Measurements from ENCODE around the gene MTG1.

Gene MTG1

DNA sequence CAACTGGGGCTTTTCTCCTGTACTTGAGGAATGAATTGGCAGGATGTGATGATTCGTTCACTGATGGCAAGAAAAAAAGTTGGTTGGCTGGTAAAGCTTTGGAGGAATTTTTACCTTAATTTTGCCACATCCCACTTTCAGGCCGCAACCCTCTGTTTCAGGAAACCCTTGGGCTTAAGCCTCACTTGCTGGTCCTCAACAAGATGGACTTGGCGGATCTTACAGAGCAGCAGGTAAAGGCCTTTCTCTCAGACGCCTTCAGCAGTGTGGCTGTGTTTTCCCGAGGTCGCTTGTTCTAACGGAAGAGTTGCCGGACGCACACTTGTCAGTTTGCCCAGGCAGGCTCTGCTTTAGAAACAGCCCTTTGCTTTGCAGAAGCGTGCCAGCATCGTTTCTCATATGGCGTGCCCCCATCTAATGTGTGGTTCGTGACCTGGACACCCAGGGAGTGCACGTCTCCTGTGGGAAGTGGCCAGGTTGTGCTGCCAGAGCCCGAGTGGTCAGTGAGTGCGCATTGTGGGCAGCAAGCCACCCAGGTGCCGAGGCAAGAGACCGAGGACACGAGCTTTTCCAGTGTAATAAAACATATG is 2.2 kb downstream of the MTG1 start:
- no peak for DNase-seq (ENCODE audit: low read depth in 1 of 2, low spot score in 1 of 2)
- Histone ChIP-seq H3K27ac (replicated peaks) (no peak overlapping the region), H3K4me3 (replicated peaks; ENCODE audit: insufficient read depth, low read length) (no peak overlapping the region), H3K27me3 (ENCODE audit: insufficient read depth, poor library complexity, severe bottlenecking) (no peaks in the 10 kb centered on the region)
- TF ChIP-seq POLR2AphosphoS5 (IDR thresholded peaks at IDR 0.05; ENCODE audit: low read depth), result peak; percentile 30; the same call in 1 of the 2 replicates
- no peak for TF ChIP-seq GABPA (IDR thresholded peaks at IDR 0.05; ENCODE audit: low read depth)
- TF ChIP-seq, protein P1, sequence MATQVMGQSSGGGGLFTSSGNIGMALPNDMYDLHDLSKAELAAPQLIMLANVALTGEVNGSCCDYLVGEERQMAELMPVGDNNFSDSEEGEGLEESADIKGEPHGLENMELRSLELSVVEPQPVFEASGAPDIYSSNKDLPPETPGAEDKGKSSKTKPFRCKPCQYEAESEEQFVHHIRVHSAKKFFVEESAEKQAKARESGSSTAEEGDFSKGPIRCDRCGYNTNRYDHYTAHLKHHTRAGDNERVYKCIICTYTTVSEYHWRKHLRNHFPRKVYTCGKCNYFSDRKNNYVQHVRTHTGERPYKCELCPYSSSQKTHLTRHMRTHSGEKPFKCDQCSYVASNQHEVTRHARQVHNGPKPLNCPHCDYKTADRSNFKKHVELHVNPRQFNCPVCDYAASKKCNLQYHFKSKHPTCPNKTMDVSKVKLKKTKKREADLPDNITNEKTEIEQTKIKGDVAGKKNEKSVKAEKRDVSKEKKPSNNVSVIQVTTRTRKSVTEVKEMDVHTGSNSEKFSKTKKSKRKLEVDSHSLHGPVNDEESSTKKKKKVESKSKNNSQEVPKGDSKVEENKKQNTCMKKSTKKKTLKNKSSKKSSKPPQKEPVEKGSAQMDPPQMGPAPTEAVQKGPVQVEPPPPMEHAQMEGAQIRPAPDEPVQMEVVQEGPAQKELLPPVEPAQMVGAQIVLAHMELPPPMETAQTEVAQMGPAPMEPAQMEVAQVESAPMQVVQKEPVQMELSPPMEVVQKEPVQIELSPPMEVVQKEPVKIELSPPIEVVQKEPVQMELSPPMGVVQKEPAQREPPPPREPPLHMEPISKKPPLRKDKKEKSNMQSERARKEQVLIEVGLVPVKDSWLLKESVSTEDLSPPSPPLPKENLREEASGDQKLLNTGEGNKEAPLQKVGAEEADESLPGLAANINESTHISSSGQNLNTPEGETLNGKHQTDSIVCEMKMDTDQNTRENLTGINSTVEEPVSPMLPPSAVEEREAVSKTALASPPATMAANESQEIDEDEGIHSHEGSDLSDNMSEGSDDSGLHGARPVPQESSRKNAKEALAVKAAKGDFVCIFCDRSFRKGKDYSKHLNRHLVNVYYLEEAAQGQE (IDR thresholded peaks at IDR 0.05; ENCODE audit: insufficient replicate concordance, low read depth), result no peak

DNA sequence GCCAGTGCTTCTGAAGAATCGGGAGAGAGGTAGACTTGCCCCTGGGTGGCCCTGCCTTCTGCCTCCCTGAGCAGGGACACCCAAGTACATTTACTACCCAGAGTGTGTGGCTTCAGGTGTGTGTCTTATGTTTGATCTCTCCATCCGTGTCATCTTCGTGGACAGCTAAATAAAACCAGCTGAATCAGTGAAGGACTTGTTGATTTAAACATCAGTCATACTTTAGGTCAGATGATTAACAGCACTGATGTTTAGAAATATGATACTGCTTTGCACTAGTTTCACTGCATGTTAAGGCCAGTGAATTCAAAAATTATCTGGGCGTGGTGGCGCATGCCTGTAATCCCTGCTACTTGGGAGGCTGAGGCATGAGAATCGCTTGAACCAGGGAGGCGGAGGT is 4.0 kb downstream of the MTG1 start:
- DNase-seq (ENCODE audit: low read depth in 1 of 2, low spot score in 1 of 2), result no peak
- no peak overlapping the region for H3K27ac ChIP-seq (replicated peaks)
- no peak for TF ChIP-seq GABPA (IDR thresholded peaks at IDR 0.05; ENCODE audit: low read depth)
- H3K27me3 ChIP-seq (ENCODE audit: insufficient read depth, poor library complexity, severe bottlenecking), result no peaks in the 10 kb centered on the region
- no peak overlapping the region for H3K4me3 ChIP-seq (replicated peaks; ENCODE audit: insufficient read depth, low read length)

DNA sequence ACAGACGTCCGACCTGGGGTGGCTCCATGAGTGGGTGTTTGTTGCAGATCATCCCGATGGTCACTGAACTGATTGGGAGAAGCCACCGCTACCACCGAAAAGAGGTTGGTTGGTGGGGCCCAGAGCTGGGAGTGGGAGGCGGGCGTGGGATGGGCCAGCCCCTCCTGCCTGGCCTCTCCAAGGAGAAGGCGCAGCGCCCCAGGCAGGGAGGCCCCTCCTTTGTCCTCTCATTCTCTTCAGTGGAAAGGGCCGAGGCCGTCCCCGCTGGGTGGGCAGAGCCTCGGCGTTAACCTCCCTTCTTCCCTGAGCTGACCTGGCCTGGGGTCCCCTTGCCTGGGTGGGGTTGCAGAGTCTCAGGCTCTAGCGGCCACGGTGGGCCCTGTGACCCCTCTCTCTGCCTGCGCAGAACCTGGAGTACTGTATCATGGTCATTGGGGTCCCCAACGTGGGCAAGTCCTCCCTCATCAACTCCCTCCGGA is 5.2 kb downstream of the MTG1 start:
- no peak for DNase-seq (ENCODE audit: low read depth in 1 of 2, low spot score in 1 of 2)
- TF ChIP-seq, protein P1 (IDR thresholded peaks at IDR 0.05; ENCODE audit: insufficient replicate concordance, low read depth), result no peak
- TF ChIP-seq GABPA (IDR thresholded peaks at IDR 0.05; ENCODE audit: low read depth), result no peak
- TF ChIP-seq, protein P2, sequence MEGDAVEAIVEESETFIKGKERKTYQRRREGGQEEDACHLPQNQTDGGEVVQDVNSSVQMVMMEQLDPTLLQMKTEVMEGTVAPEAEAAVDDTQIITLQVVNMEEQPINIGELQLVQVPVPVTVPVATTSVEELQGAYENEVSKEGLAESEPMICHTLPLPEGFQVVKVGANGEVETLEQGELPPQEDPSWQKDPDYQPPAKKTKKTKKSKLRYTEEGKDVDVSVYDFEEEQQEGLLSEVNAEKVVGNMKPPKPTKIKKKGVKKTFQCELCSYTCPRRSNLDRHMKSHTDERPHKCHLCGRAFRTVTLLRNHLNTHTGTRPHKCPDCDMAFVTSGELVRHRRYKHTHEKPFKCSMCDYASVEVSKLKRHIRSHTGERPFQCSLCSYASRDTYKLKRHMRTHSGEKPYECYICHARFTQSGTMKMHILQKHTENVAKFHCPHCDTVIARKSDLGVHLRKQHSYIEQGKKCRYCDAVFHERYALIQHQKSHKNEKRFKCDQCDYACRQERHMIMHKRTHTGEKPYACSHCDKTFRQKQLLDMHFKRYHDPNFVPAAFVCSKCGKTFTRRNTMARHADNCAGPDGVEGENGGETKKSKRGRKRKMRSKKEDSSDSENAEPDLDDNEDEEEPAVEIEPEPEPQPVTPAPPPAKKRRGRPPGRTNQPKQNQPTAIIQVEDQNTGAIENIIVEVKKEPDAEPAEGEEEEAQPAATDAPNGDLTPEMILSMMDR (IDR thresholded peaks at IDR 0.05; ENCODE audit: insufficient read depth, low read length), result no peak
- no peak for TF ChIP-seq SPI1 (IDR thresholded peaks at IDR 0.05; ENCODE audit: borderline replicate concordance, low read depth)
- TF ChIP-seq POLR2AphosphoS5 (IDR thresholded peaks at IDR 0.05; ENCODE audit: low read depth), result no peak
- Histone ChIP-seq H3K4me3 (replicated peaks; ENCODE audit: insufficient read depth, low read length) (no peak overlapping the region), H3K27me3 (ENCODE audit: insufficient read depth, poor library complexity, severe bottlenecking) (no peaks in the 10 kb centered on the region), H3K27ac (replicated peaks) (no peak overlapping the region)

DNA sequence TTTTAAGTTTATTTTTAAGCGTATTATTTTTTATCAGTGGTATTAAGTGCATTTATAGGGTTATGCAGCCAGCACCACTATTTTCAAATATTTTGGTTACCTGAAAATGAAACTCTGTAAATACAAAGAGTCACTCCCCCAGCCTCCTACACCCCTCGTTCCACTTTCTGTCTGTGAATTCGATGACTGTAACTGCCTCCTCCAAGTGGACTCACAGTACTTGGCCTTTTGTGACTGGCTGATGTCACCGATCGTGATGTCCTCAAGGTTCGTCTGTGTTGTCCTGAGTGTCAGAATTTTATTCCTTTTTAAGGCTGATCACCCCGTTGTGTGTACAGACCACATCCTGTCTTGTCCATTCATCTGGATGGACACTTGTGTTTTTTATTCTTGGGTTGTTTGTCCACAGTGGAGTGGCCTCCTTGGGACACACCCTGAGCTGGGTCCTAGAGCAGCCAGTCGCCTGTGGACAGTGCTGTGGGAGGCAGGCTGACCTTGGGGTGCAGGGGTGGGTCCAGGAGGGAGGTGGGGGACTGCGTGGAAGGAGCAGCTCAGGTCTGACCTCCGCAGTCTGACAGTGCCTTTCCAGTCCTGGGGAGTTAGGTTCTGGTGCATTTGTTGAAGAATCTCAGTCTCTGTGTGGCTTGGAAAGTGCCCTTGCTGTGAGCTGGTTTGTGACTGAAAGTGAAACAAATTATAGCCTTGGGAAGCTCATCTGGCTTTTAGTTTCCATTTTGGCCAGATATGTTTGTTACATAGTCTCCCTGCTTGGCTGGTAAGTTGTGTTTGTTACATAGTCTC is 6.9 kb downstream of the MTG1 start:
- no peak for DNase-seq (ENCODE audit: low read depth in 1 of 2, low spot score in 1 of 2)
- no peak for TF ChIP-seq GABPA (IDR thresholded peaks at IDR 0.05; ENCODE audit: low read depth)
- no peak for TF ChIP-seq POLR2AphosphoS5 (IDR thresholded peaks at IDR 0.05; ENCODE audit: low read depth)
- H3K27ac ChIP-seq (replicated peaks), result no peak overlapping the region
- no peak overlapping the region for H3K4me3 ChIP-seq (replicated peaks; ENCODE audit: insufficient read depth, low read length)
- H3K27me3 ChIP-seq (ENCODE audit: insufficient read depth, poor library complexity, severe bottlenecking), result no peaks in the 10 kb centered on the region

DNA sequence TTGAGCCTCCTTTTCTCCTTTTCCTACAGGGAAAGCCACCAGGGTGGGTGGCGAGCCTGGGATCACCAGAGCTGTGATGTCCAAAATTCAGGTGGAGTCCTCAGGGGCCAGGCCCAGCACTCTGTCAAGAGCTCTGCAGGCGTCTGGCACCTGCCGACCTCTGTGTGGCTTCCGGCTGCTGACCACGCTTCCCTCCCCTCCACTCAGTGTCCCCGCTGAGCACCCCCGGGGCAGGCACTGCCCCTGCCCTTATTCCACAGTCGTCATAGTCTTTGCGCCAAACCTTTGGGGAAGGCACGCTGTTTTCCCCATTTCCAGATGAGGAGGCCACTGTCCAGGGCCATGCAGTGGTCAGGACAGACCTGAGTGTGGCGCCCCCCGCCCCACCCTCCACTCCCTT is 7.5 kb downstream of the MTG1 start:
- Histone ChIP-seq H3K4me3 (replicated peaks; ENCODE audit: insufficient read depth, low read length) (no peak overlapping the region), H3K27me3 (ENCODE audit: insufficient read depth, poor library complexity, severe bottlenecking) (no peaks in the 10 kb centered on the region), H3K27ac (replicated peaks) (no peak overlapping the region)
- no peak for DNase-seq (ENCODE audit: low read depth in 1 of 2, low spot score in 1 of 2)
- no peak for TF ChIP-seq GABPA (IDR thresholded peaks at IDR 0.05; ENCODE audit: low read depth)
- TF ChIP-seq, protein P2 (IDR thresholded peaks at IDR 0.05; ENCODE audit: insufficient read depth, low read length), result no peak
- TF ChIP-seq POLR2AphosphoS5 (IDR thresholded peaks at IDR 0.05; ENCODE audit: low read depth), result no peak
- TF ChIP-seq SPI1 (IDR thresholded peaks at IDR 0.05; ENCODE audit: borderline replicate concordance, low read depth), result no peak
- TF ChIP-seq, protein P1 (IDR thresholded peaks at IDR 0.05; ENCODE audit: insufficient replicate concordance, low read depth), result no peak

Data from HL-60 (cell line).